Measurements from ENCODE around the gene TMEM126B.

Gene TMEM126B

DNA sequence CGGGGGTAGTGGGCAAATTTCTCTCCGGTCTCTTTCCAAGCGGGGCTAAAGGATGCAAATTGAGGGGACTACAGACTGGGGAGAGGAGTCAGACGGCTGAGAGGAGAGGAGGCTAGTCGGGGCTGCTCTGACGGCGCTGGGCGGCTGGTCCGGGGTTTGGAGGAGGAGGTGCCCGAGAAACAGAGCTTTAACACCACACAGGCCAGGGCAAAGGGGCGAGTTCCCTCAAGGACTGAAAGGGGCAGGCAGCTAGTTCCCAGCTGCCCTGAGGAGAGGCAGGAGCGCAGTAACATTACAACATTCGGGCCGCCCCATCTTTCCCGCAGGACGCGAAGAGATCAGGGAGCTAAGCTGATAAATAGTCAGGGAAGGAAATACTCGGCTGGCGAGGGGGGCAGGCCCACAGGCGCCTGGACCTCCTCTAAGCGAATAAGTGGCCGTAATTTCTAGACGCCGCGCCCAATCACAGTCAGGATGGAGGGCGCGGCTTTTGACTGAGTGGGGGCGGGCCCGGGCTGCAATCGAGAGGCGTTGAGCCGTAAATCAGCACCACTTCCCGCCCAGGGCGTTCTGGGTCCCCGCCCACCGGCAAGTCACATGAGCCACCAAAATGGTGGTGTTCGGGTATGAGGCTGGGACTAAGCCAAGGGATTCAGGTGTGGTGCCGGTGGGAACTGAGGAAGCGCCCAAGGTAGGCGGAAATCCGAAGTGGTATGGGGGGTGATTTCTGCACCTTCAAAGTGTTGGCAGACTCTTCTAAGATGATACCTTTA is at the start of gene TMEM126B:
TMEM126B (plus strand) TSS at position 596 of the 773 bp plus-strand sequence; CDS start at position 611, 15 bp downstream.
- H3K9me3 ChIP-seq: no peaks in the 10 kb centered on the region
- intact Hi-C loops (cut with DNase I; ENCODE audit: low total_unique reads): loop anchor here (5.0 kb wide), 1 partner anchor 34 kb away; no protein-coding TSS in a partner anchor
- H3K4me3 ChIP-seq: peak within 1 kb of the TSS; percentile 84 to 88
- peak within 1 kb of the TSS; percentile 93 to 95 for H3K27ac ChIP-seq
- no peaks in the 10 kb centered on the region for H3K27me3 ChIP-seq
- TF ChIP-seq, protein P1, sequence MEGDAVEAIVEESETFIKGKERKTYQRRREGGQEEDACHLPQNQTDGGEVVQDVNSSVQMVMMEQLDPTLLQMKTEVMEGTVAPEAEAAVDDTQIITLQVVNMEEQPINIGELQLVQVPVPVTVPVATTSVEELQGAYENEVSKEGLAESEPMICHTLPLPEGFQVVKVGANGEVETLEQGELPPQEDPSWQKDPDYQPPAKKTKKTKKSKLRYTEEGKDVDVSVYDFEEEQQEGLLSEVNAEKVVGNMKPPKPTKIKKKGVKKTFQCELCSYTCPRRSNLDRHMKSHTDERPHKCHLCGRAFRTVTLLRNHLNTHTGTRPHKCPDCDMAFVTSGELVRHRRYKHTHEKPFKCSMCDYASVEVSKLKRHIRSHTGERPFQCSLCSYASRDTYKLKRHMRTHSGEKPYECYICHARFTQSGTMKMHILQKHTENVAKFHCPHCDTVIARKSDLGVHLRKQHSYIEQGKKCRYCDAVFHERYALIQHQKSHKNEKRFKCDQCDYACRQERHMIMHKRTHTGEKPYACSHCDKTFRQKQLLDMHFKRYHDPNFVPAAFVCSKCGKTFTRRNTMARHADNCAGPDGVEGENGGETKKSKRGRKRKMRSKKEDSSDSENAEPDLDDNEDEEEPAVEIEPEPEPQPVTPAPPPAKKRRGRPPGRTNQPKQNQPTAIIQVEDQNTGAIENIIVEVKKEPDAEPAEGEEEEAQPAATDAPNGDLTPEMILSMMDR (IDR thresholded peaks at IDR 0.05): no peak
- peak; percentile 99 for DNase-seq
- H3K4me1 ChIP-seq: peaks cover 0 to 39% (median 16%) of the 10 kb centered on the region in 4 donors
- peaks cover 0 to 15% (median 0%) of the 10 kb centered on the region in 3 donors for H3K36me3 ChIP-seq

DNA sequence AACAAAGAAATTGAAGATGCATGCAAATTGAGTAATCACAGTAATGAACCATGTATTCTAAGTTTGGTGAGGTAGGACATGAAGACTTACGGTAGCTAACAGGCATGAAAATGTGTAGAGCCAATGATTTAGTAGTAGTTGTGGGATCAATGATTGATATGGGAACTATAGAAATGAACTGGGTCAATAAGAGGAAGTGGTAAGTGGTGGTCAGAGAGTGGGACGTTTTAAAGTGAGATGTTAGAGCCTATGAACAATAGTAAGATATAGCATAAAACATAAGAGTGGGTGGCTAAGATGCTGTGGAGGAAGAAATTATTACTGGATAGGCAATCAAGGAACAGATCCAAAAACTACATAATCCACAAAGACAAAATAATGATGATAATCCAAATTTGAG is 46.3 kb upstream of the TMEM126B start:
- no peak overlapping the region for H3K27ac ChIP-seq
- H3K4me1 ChIP-seq: no peaks in the 10 kb centered on the region
- H3K4me3 ChIP-seq: no peak overlapping the region
- no peaks in the 10 kb centered on the region for H3K9me3 ChIP-seq
- DNase-seq: no peak
- TF ChIP-seq, protein P1 (IDR thresholded peaks at IDR 0.05): no peak
- intact Hi-C loops (cut with DNase I; ENCODE audit: low total_unique reads): no loop called here
- peaks cover 0 to 8% (median 7%) of the 10 kb centered on the region in 3 donors for H3K36me3 ChIP-seq
- H3K27me3 ChIP-seq: no peaks in the 10 kb centered on the region

DNA sequence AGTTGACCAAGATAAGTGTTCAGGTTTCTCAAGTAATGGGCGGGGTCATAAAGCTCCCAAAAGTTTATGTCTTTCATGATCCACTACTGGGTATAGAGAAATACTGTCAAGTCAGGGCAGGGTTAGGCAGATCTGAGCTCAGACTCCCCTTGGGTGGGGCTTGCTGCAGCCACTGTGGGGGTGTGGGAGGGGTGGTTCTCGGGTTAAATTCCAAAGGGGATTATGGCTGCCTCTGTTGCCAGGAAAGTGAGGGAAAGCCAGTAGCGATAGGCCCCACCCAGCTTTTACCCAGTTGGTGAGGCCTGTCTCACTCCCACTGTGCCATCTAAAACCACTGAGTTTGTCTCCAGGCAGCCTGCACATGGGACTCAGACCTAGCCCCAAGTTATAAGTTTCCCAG is 39.0 kb upstream of the TMEM126B start:
- TF ChIP-seq, protein P1 (IDR thresholded peaks at IDR 0.05): no peak
- Histone ChIP-seq H3K27me3 (no peaks in the 10 kb centered on the region), H3K4me1 (no peaks in the 10 kb centered on the region), H3K4me3 (no peak overlapping the region), H3K36me3 (no peaks in the 10 kb centered on the region), H3K9me3 (no peaks in the 10 kb centered on the region), H3K27ac (no peak overlapping the region)
- intact Hi-C loops (cut with DNase I; ENCODE audit: low total_unique reads): loop anchor here (5.0 kb wide), 1 partner anchor 158 kb away; no protein-coding TSS in a partner anchor
- no peak for DNase-seq

DNA sequence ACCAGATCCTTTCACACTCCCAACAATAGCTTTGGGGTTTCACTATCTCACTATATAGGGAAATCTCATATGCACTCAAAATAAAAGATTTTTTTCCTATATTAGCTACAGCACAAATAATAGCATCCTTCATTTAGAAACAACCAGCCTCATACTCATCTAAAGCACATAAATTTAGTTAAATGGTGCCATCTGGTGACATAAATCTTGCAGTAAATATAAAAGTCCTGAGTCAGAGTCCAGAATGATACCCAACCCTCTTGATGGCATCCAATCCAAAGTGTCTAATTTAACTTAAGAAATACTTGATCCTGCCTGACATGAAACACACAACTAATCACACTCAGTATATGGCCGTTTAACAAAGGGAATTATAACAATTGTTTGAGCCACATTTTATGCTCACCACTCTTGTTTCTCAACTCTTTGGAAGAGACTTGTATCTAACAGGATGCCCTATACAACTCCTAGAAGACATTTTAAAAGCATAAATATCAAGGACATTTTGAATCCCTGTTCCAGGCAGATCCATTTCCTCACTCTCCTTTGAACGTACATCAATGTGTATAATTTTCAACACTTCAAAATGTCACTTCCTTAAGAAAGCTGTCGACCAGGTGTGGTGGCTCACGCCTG is 37.4 kb upstream of the TMEM126B start:
- Histone ChIP-seq H3K27me3 (no peaks in the 10 kb centered on the region), H3K4me1 (no peaks in the 10 kb centered on the region), H3K36me3 (no peaks in the 10 kb centered on the region), H3K27ac (no peak overlapping the region), H3K4me3 (no peak overlapping the region), H3K9me3 (no peaks in the 10 kb centered on the region)
- DNase-seq: no peak
- TF ChIP-seq, protein P1 (IDR thresholded peaks at IDR 0.05): peak in 1 of 2 experiments; percentile 8
- intact Hi-C loops (cut with DNase I; ENCODE audit: low total_unique reads): no loop called here

DNA sequence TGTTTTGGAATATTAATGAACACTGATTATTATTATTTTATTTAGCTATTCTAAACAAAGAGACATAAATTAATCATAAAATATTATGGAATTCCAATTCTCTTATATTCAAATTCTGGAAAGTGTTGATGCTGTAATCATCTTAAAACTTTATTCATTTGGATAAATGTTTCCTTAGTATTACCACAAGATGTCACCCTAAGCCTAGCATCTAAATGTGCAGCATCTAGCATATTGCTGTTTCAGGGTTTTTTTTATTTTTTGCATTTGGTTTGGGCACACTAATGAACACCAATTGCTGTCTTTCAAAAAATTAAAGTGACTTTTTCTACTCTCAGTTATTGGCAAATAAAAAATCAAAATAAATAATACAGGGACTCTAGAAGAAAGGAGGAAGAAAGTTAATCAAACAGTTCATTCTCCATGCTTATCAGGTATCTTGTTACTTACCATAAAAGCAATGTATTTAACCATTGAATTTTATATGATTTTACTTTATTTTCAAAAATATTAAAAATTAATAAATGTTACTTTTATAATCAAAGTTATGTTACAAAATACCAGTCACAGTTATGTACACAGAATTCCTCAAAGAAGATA is 33.0 kb upstream of the TMEM126B start:
- Histone ChIP-seq H3K4me1 (no peaks in the 10 kb centered on the region), H3K27me3 (no peaks in the 10 kb centered on the region), H3K27ac (no peak overlapping the region), H3K36me3 (no peaks in the 10 kb centered on the region), H3K9me3 (no peaks in the 10 kb centered on the region), H3K4me3 (no peak overlapping the region)
- TF ChIP-seq, protein P1 (IDR thresholded peaks at IDR 0.05): peak; percentile 62 to 63
- no peak for DNase-seq
- intact Hi-C loops (cut with DNase I; ENCODE audit: low total_unique reads): no loop called here

All from tibial artery (tissue), 4 donors.